GM18511 (cell line): Measurements from ENCODE around the gene NPPB.
A peak's percentile ranks its signal among the peaks of the same experiment; 100 is the strongest.
"Not testable (repeated sequence)": the region's sequence is repeated elsewhere in the genome, so short reads cannot be mapped to it uniquely, and the experiment has no call there.

Experiments used
- ATAC-seq: cut with Tn5 transposase; IDR thresholded peaks from one replicate; pipeline ENCODE4 v1.9.1; 2021; ENCODE audit warnings: mild to moderate bottlenecking, moderate library complexity; ENCODE audit not compliant: unreplicated experiment

NPPB gene

GRCh38 chr1:11858613-11858967, at the start of gene NPPB:
Gene NPPB (minus strand): TSS chr1:11858945. CDS start chr1:11858833, 112 bp downstream.
- no peak for ATAC-seq

GRCh38 chr1:11908095-11908675, 49.4 kb upstream of the NPPB start:
- ATAC-seq, result peak; percentile 56

- peak; percentile 55 for ATAC-seq
Observed at GRCh38 chr1:11907275-11908094, 48.7 kb upstream of the NPPB start.

GRCh38 chr1:11906870-11907269, 48.1 kb upstream of the NPPB start:
- no peak for ATAC-seq

- no peak for ATAC-seq
Observed at GRCh38 chr1:11904978-11905377, 46.2 kb upstream of the NPPB start.

- not testable (repeated sequence) for ATAC-seq
Observed at GRCh38 chr1:11904156-11904555, 45.4 kb upstream of the NPPB start.

- ATAC-seq, result no peak
Observed at GRCh38 chr1:11903210-11903609, 44.5 kb upstream of the NPPB start.

GRCh38 chr1:11901446-11901845, 42.7 kb upstream of the NPPB start:
- not testable (repeated sequence) for ATAC-seq

GRCh38 chr1:11898831-11899467, 40.2 kb upstream of the NPPB start:
- ATAC-seq, result no peak

- no peak for ATAC-seq
Observed at GRCh38 chr1:11898086-11898785, 39.5 kb upstream of the NPPB start.

GRCh38 chr1:11894501-11894900, 35.8 kb upstream of the NPPB start:
- ATAC-seq, result not testable (repeated sequence)

- ATAC-seq, result no peak
Observed at GRCh38 chr1:11893907-11894251, 35.1 kb upstream of the NPPB start.

- ATAC-seq, result no peak
Observed at GRCh38 chr1:11891433-11892186, 32.9 kb upstream of the NPPB start.

- ATAC-seq, result no peak
Observed at GRCh38 chr1:11888877-11889208, 30.1 kb upstream of the NPPB start.

- ATAC-seq, result no peak
Observed at GRCh38 chr1:11888206-11888876, 29.6 kb upstream of the NPPB start.

- ATAC-seq, result no peak
Observed at GRCh38 chr1:11887666-11888007, 28.9 kb upstream of the NPPB start.

- no peak for ATAC-seq
Observed at GRCh38 chr1:11886986-11887665, 28.4 kb upstream of the NPPB start.

- no peak for ATAC-seq
Observed at GRCh38 chr1:11885916-11886315, 27.2 kb upstream of the NPPB start.

GRCh38 chr1:11882814-11883538, 24.2 kb upstream of the NPPB start:
- no peak for ATAC-seq
